NCI-H345 (cell line): ENCODE measurements around the gene CSTF1.
"Not testable (repeated sequence)": the region's sequence is repeated elsewhere in the genome, so short reads cannot be mapped to it uniquely, and the experiment has no call there.

Experiments
- DNase-seq: peaks from one replicate; lab custom pipeline; 2025; lab: John Stamatoyannopoulos, UW

Gene CSTF1

GRCh38 chr20:56409521-56409920 is 17.1 kb downstream of the CSTF1 start:
- DNase-seq = no peak

GRCh38 chr20:56409956-56410355 is 17.5 kb downstream of the CSTF1 start:
- no peak for DNase-seq

GRCh38 chr20:56411287-56411686 is 18.8 kb downstream of the CSTF1 start:
- not testable (repeated sequence) for DNase-seq

GRCh38 chr20:56411759-56412472 is 19.5 kb downstream of the CSTF1 start, which contains the start of gene CASS4:
Gene CASS4 (plus strand): TSS chr20:56412260. CDS start chr20:56412459, 199 bp downstream.
- no peak for DNase-seq

GRCh38 chr20:56412473-56412790 is 20.0 kb downstream of the CSTF1 start:
- no peak for DNase-seq

GRCh38 chr20:56412949-56413348 is 20.5 kb downstream of the CSTF1 start:
- DNase-seq = no peak

- no peak for DNase-seq
Observed at GRCh38 chr20:56414842-56415765, 22.7 kb downstream of the CSTF1 start.

GRCh38 chr20:56417402-56417801 is 25.0 kb downstream of the CSTF1 start:
- no peak for DNase-seq

GRCh38 chr20:56417911-56418310 is 25.5 kb downstream of the CSTF1 start:
- DNase-seq = no peak

- DNase-seq = no peak
Observed at GRCh38 chr20:56418385-56418861, 26.0 kb downstream of the CSTF1 start.

- no peak for DNase-seq
Observed at GRCh38 chr20:56420028-56420427, 27.6 kb downstream of the CSTF1 start.

- no peak for DNase-seq
Observed at GRCh38 chr20:56420940-56421688, 28.7 kb downstream of the CSTF1 start.

- no peak for DNase-seq
Observed at GRCh38 chr20:56422076-56422823, 29.8 kb downstream of the CSTF1 start.

- DNase-seq = no peak
Observed at GRCh38 chr20:56422824-56423189, 30.4 kb downstream of the CSTF1 start.

- DNase-seq = no peak
Observed at GRCh38 chr20:56423211-56423610, 30.8 kb downstream of the CSTF1 start.

- DNase-seq = no peak
Observed at GRCh38 chr20:56423886-56424285, 31.4 kb downstream of the CSTF1 start.

- DNase-seq = no peak
Observed at GRCh38 chr20:56424931-56425330, 32.5 kb downstream of the CSTF1 start.

GRCh38 chr20:56426026-56426425 is 33.6 kb downstream of the CSTF1 start:
- no peak for DNase-seq

- DNase-seq = no peak
Observed at GRCh38 chr20:56426926-56427325, 34.5 kb downstream of the CSTF1 start.

- DNase-seq = no peak
Observed at GRCh38 chr20:56427797-56428196, 35.4 kb downstream of the CSTF1 start.

GRCh38 chr20:56428410-56428809 is 36.0 kb downstream of the CSTF1 start:
- no peak for DNase-seq

- DNase-seq = no peak
Observed at GRCh38 chr20:56428881-56429280, 36.4 kb downstream of the CSTF1 start.
